Measurements from ENCODE around the gene TAF11L8.
"Not testable (repeated sequence)": the region's sequence is repeated elsewhere in the genome, so short reads cannot be mapped to it uniquely, and the experiment has no call there.

TAF11L8 gene

GRCh38 chr5:17590860-17591259, at the start of gene TAF11L8:
TSS of gene TAF11L8 (minus strand) at chr5:17590960.
- DNase-seq (ENCODE audit: extremely low spot score); CTCF ChIA-PET; POLR2A ChIA-PET: not testable (repeated sequence)

GRCh38 chr5:17634160-17634559, 43.4 kb upstream of the TAF11L8 start, which contains the start of gene TAF11L14:
TSS of gene TAF11L14 (plus strand) at chr5:17634460.
- ChIA-PET POLR2A (no interaction called here), CTCF (no interaction called here)
- TF ChIP-seq ZNF384 (IDR thresholded peaks at IDR 0.05) (no peak), TARDBP (IDR thresholded peaks at IDR 0.05) (no peak), NFRKB (IDR thresholded peaks at IDR 0.05) (no peak), BHLHE40 (IDR thresholded peaks at IDR 0.05; ENCODE audit: borderline replicate concordance) (no peak)
- no peak for DNase-seq (ENCODE audit: extremely low spot score)

GRCh38 chr5:17631788-17632187, 41.0 kb upstream of the TAF11L8 start, which contains the start of gene TAF11L13:
TSS of gene TAF11L13 (plus strand) at chr5:17632088.
- CTCF ChIA-PET; POLR2A ChIA-PET; DNase-seq (ENCODE audit: extremely low spot score): not testable (repeated sequence)

- DNase-seq (ENCODE audit: extremely low spot score) = no peak
- TF ChIP-seq FOXA1 (IDR thresholded peaks at IDR 0.05) (no peak), SP1 (IDR thresholded peaks at IDR 0.05) (no peak), FOXM1 (IDR thresholded peaks at IDR 0.05; ENCODE audit: borderline replicate concordance) (no peak), HDGF (IDR thresholded peaks at IDR 0.05; ENCODE audit: borderline replicate concordance) (no peak), L3MBTL2 (conservative IDR thresholded peaks at IDR 0.05) (no peak), NFRKB (IDR thresholded peaks at IDR 0.05) (no peak), LEF1 (IDR thresholded peaks at IDR 0.05; ENCODE audit: borderline replicate concordance) (no peak), ZNF384 (IDR thresholded peaks at IDR 0.05) (no peak)
- POLR2A ChIA-PET = no interaction called here
- CTCF ChIA-PET = no interaction called here
Observed at GRCh38 chr5:17625686-17626085, 34.9 kb upstream of the TAF11L8 start.

- ChIA-PET POLR2A (no interaction called here), CTCF (no interaction called here)
- DNase-seq (ENCODE audit: extremely low spot score) = peak; percentile 16
- TF ChIP-seq FOXM1 (IDR thresholded peaks at IDR 0.05; ENCODE audit: borderline replicate concordance) (no peak), FOXA1 (IDR thresholded peaks at IDR 0.05) (no peak), HDGF (IDR thresholded peaks at IDR 0.05; ENCODE audit: borderline replicate concordance) (no peak), SUZ12 (IDR thresholded peaks at IDR 0.05) (no peak), CTBP1 (IDR thresholded peaks at IDR 0.05; ENCODE audit: borderline replicate concordance) (no peak), NFRKB (IDR thresholded peaks at IDR 0.05) (no peak), ELF4 (IDR thresholded peaks at IDR 0.05) (no peak), ZNF384 (IDR thresholded peaks at IDR 0.05) (no peak), PKNOX1 (IDR thresholded peaks at IDR 0.05) (no peak), BHLHE40 (IDR thresholded peaks at IDR 0.05; ENCODE audit: borderline replicate concordance) (no peak), L3MBTL2 (conservative IDR thresholded peaks at IDR 0.05) (no peak), FOXK2 (IDR thresholded peaks at IDR 0.05) (no peak), ARNT (IDR thresholded peaks at IDR 0.05) (no peak), SP1 (IDR thresholded peaks at IDR 0.05) (no peak), LEF1 (IDR thresholded peaks at IDR 0.05; ENCODE audit: borderline replicate concordance) (no peak), TARDBP (IDR thresholded peaks at IDR 0.05) (no peak)
Observed at GRCh38 chr5:17620627-17621026, 29.9 kb upstream of the TAF11L8 start.

- POLR2A ChIA-PET = no interaction called here
Observed at GRCh38 chr5:17619354-17619753, 28.6 kb upstream of the TAF11L8 start.

GRCh38 chr5:17614872-17615605, 24.3 kb upstream of the TAF11L8 start:
- TF ChIP-seq BHLHE40 (IDR thresholded peaks at IDR 0.05; ENCODE audit: borderline replicate concordance) (no peak), FOXA1 (IDR thresholded peaks at IDR 0.05) (no peak)
- no peak for DNase-seq (ENCODE audit: extremely low spot score)
- ChIA-PET CTCF (no interaction called here), POLR2A (no interaction called here)

More at GRCh38 chr5:17619354-17619753, 28.6 kb upstream of the TAF11L8 start:
- CTCF ChIA-PET = interaction anchor here (0.6 kb wide), 1 partner anchor 113 kb away, joined by 8 read pairs; no protein-coding TSS in a partner anchor
- TF ChIP-seq ZNF384 (IDR thresholded peaks at IDR 0.05) (no peak), BHLHE40 (IDR thresholded peaks at IDR 0.05; ENCODE audit: borderline replicate concordance) (no peak), LEF1 (IDR thresholded peaks at IDR 0.05; ENCODE audit: borderline replicate concordance) (no peak), FOXA1 (IDR thresholded peaks at IDR 0.05) (no peak), CTBP1 (IDR thresholded peaks at IDR 0.05; ENCODE audit: borderline replicate concordance) (no peak), SUZ12 (IDR thresholded peaks at IDR 0.05) (no peak), HDGF (IDR thresholded peaks at IDR 0.05; ENCODE audit: borderline replicate concordance) (no peak), NFRKB (IDR thresholded peaks at IDR 0.05) (no peak), L3MBTL2 (conservative IDR thresholded peaks at IDR 0.05) (no peak), SP1 (IDR thresholded peaks at IDR 0.05) (no peak), PKNOX1 (IDR thresholded peaks at IDR 0.05) (no peak), ARNT (IDR thresholded peaks at IDR 0.05) (no peak), FOXK2 (IDR thresholded peaks at IDR 0.05) (no peak), ELF4 (IDR thresholded peaks at IDR 0.05) (no peak), FOXM1 (IDR thresholded peaks at IDR 0.05; ENCODE audit: borderline replicate concordance) (no peak), TARDBP (IDR thresholded peaks at IDR 0.05) (no peak)
- DNase-seq (ENCODE audit: extremely low spot score) = no peak

GRCh38 chr5:17610092-17610491, 19.3 kb upstream of the TAF11L8 start, which contains the start of gene TAF11L12:
TSS of gene TAF11L12 (plus strand) at chr5:17610392.
- DNase-seq (ENCODE audit: extremely low spot score); CTCF ChIA-PET; POLR2A ChIA-PET: not testable (repeated sequence)

GRCh38 chr5:17607461-17607860, 16.7 kb upstream of the TAF11L8 start:
- POLR2A ChIA-PET; DNase-seq (ENCODE audit: extremely low spot score); CTCF ChIA-PET: not testable (repeated sequence)

Data from HEK293T (cell line).